ENCODE data around the gene SPATA9. TPM values are rescaled to one million over a fixed set of nuclear protein-coding genes. Genes with fewer than 3 reads are reported as not detected.

Gene SPATA9
- total and polyA plus RNA-seq, 9 of the 15 experiments (the other 6 are each of a cell fraction or from before 2014, with no cell fraction given): 0.16 to 5.5 (median 0.39) TPM; not detected in 3

DNA sequence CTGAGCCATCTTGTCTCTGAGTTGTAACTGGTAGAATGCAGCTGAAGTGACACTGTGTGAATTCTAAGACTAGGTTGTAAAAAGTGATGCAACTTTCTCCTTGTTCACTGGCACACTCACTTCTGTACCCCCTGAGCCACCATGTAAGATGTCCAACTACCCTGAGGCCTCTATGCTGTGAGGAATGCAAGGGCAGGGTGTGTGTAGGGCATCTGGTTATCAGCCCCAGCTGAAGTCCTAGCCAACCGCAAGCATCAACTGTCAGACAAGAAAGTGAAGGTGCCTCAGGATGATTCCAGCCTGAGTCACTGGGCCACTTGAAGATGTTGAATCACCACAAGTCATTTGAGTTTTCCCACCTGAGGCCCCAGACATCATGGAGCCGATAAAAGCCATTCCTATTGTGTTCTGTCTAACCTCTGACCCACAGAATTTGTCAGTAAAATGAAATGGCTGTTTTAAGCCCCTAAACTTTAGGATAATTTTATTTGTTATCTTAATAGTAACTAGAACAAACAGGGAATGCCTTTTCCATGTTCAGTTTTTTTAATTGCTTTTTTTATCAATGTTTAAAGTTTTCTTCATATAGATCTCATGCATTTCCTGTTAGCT, 29.7 kb upstream of the SPATA9 start (continued):
- no peak; the same call in 1 of the 2 replicates for TF ChIP-seq ILK (tag; IDR thresholded peaks at IDR 0.05; ENCODE audit: borderline replicate concordance, low read depth)
- no peak for TF ChIP-seq TCF7 (IDR thresholded peaks at IDR 0.05; ENCODE audit: borderline replicate concordance)
- TF ChIP-seq, protein P1, sequence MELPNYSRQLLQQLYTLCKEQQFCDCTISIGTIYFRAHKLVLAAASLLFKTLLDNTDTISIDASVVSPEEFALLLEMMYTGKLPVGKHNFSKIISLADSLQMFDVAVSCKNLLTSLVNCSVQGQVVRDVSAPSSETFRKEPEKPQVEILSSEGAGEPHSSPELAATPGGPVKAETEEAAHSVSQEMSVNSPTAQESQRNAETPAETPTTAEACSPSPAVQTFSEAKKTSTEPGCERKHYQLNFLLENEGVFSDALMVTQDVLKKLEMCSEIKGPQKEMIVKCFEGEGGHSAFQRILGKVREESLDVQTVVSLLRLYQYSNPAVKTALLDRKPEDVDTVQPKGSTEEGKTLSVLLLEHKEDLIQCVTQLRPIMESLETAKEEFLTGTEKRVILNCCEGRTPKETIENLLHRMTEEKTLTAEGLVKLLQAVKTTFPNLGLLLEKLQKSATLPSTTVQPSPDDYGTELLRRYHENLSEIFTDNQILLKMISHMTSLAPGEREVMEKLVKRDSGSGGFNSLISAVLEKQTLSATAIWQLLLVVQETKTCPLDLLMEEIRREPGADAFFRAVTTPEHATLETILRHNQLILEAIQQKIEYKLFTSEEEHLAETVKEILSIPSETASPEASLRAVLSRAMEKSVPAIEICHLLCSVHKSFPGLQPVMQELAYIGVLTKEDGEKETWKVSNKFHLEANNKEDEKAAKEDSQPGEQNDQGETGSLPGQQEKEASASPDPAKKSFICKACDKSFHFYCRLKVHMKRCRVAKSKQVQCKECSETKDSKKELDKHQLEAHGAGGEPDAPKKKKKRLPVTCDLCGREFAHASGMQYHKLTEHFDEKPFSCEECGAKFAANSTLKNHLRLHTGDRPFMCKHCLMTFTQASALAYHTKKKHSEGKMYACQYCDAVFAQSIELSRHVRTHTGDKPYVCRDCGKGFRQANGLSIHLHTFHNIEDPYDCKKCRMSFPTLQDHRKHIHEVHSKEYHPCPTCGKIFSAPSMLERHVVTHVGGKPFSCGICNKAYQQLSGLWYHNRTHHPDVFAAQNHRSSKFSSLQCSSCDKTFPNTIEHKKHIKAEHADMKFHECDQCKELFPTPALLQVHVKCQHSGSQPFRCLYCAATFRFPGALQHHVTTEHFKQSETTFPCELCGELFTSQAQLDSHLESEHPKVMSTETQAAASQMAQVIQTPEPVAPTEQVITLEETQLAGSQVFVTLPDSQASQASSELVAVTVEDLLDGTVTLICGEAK (IDR thresholded peaks at IDR 0.05): peak; percentile 19; the same call in 1 of the 2 replicates
- TF ChIP-seq, protein P1 (CRISPR knock-in tag; IDR thresholded peaks at IDR 0.05): no peak
- TF ChIP-seq, protein P2, sequence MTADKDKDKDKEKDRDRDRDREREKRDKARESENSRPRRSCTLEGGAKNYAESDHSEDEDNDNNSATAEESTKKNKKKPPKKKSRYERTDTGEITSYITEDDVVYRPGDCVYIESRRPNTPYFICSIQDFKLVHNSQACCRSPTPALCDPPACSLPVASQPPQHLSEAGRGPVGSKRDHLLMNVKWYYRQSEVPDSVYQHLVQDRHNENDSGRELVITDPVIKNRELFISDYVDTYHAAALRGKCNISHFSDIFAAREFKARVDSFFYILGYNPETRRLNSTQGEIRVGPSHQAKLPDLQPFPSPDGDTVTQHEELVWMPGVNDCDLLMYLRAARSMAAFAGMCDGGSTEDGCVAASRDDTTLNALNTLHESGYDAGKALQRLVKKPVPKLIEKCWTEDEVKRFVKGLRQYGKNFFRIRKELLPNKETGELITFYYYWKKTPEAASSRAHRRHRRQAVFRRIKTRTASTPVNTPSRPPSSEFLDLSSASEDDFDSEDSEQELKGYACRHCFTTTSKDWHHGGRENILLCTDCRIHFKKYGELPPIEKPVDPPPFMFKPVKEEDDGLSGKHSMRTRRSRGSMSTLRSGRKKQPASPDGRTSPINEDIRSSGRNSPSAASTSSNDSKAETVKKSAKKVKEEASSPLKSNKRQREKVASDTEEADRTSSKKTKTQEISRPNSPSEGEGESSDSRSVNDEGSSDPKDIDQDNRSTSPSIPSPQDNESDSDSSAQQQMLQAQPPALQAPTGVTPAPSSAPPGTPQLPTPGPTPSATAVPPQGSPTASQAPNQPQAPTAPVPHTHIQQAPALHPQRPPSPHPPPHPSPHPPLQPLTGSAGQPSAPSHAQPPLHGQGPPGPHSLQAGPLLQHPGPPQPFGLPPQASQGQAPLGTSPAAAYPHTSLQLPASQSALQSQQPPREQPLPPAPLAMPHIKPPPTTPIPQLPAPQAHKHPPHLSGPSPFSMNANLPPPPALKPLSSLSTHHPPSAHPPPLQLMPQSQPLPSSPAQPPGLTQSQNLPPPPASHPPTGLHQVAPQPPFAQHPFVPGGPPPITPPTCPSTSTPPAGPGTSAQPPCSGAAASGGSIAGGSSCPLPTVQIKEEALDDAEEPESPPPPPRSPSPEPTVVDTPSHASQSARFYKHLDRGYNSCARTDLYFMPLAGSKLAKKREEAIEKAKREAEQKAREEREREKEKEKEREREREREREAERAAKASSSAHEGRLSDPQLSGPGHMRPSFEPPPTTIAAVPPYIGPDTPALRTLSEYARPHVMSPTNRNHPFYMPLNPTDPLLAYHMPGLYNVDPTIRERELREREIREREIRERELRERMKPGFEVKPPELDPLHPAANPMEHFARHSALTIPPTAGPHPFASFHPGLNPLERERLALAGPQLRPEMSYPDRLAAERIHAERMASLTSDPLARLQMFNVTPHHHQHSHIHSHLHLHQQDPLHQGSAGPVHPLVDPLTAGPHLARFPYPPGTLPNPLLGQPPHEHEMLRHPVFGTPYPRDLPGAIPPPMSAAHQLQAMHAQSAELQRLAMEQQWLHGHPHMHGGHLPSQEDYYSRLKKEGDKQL (CRISPR knock-in tag; IDR thresholded peaks at IDR 0.05; ENCODE audit: borderline replicate concordance): no peak
- TF ChIP-seq, protein P3, sequence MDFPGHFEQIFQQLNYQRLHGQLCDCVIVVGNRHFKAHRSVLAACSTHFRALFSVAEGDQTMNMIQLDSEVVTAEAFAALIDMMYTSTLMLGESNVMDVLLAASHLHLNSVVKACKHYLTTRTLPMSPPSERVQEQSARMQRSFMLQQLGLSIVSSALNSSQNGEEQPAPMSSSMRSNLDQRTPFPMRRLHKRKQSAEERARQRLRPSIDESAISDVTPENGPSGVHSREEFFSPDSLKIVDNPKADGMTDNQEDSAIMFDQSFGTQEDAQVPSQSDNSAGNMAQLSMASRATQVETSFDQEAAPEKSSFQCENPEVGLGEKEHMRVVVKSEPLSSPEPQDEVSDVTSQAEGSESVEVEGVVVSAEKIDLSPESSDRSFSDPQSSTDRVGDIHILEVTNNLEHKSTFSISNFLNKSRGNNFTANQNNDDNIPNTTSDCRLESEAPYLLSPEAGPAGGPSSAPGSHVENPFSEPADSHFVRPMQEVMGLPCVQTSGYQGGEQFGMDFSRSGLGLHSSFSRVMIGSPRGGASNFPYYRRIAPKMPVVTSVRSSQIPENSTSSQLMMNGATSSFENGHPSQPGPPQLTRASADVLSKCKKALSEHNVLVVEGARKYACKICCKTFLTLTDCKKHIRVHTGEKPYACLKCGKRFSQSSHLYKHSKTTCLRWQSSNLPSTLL (IDR thresholded peaks at IDR 0.05): peak; percentile 74; the same call in 1 of the 2 replicates
- peak; percentile 83 for TF ChIP-seq PHB2 (IDR thresholded peaks at IDR 0.05; ENCODE audit: low read depth)
- no peak for TF ChIP-seq GABPB1 (CRISPR knock-in tag; IDR thresholded peaks at IDR 0.05)
- TF ChIP-seq BCOR (IDR thresholded peaks at IDR 0.05): peak; percentile 82
- TF ChIP-seq RBM17 (IDR thresholded peaks at IDR 0.05; ENCODE audit: borderline replicate concordance, low read depth, low read length): no peak
